K562 treated with DMSO at 1 percent for 24 hours (cell line): ENCODE results near the gene IL1RL2. TPM values are rescaled to one million over a fixed set of nuclear protein-coding genes. Genes with fewer than 3 reads are reported as not detected.

Experiments used
- total RNA-seq: library from RNA; unstranded; fragments of 300-600 nt; gene quantifications from 2 replicates; pipeline ENCODE4 v1.2.3, GENCODE V29; 2022; ENCODE audit warnings: low read depth; ENCODE audit not compliant: insufficient read depth

Gene IL1RL2
- not detected in 2 replicates for total RNA-seq

GRCh38 chr2:102186791-102187495 lies at the start of gene IL1RL2:
Gene IL1RL2, plus strand, starts transcription at chr2:102187023. Its CDS starts 845 bp downstream, at chr2:102187868.

DNA sequence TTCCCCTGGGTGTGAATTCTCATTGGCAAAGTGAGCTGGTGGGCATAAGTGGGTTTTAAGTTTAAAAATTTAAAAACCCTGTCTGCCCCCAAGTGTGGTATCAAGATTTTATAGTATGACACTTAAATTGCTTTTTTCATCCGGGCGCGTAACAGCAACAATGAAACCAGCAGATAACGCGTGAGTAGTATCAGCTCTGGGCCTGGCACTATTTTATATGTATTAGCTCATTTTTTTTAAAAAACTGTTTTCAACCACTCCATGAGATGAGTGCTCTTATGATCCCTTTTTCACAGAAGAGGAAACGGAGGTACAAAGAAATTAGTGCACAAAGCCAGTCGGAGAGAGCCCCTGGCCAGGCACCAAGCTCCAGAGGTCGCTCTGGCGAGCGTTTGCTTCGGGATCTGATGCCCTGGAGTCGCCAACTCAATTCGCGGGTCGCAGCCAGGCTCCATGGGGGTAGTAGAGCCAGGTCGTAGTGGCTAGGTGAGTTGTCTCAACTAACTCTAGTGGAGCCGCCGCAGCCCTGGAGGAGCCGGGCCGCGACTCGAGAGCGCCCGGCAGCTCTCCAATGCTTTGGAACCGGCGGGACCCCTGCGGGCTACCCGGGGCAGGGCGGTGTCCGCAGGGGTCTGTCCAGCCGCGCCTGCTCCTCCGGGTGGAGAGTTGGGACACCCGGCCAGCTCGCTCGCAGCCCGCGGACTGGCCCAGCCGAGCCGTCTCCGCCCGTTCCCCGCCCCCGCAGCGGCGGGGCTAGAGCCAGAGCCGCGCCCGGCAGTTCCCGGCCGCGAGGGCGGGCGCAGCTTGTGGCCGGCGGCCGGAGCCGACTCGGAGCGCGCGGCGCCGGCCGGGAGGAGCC lies 44.6 kb upstream of the IL1RL2 start, which contains the start of gene IL1R1:
TSS of gene IL1R1 (plus strand) at position 777 of the 859 bp plus-strand sequence. CDS start 14,979 bp downstream, outside the sequence.

Other genes starting within 250 kb of the IL1RL2 start
- not detected in 2 replicates for gene IL1R2, start 195.1 kb upstream of the IL1RL2 start, total RNA-seq
- gene IL1R1, start 44.3 kb upstream of the IL1RL2 start, total RNA-seq, result 9.2 and 12.0 TPM in 2 replicates
- 0.15 and 0.20 TPM in 2 replicates for gene IL1RL1, start 124.5 kb downstream of the IL1RL2 start, total RNA-seq
- 1.6 and 2.0 TPM in 2 replicates for gene IL18R1, start 168.8 kb downstream of the IL1RL2 start, total RNA-seq
- gene IL18RAP, start 236.1 kb downstream of the IL1RL2 start, total RNA-seq, result 3.9 and 5.1 TPM in 2 replicates